Pons (tissue), 1 donor: Measurements from ENCODE around the gene TARP.

Experiments used
- DNase-seq: peaks from one replicate; pipeline ENCODE4 v3.0.0-alpha.2; 2016; ENCODE audit warnings: low spot score

Gene TARP

DNA sequence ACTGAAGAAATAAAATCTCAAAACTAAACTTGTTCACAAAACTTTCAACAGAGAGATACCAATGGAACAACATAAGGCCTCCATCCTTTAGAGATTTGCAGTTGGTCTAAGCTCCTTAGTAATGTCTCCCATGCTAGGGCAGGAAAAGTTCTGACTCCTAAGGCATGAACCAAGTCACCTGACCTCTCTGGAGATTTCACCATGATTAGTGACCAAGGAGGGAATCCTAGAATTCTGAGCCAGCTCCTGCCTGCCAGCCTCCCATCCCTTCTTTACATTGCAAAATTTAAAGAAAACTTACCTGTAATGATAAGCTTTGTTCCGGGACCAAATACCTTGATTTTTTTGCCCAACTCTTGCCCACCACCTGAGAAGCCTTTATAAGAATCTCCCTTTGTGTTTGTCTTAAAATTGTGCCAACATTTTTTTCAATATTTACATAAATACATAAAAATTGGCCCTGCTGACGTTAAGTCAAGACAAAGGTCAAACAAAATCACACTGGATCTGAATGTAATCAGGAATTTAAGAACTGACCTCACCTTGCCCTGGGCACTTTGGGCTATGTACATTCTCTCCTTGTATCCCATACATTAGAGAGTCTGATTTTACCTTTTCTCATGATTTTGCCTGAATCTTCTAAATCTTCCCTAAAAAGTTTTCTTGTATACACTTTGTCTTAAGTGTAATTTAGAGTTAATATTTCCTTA, at the start of gene TARP:
Gene TARP (minus strand): TSS at position 351 of the 710 bp plus-strand sequence.
- DNase-seq: no peak

DNA sequence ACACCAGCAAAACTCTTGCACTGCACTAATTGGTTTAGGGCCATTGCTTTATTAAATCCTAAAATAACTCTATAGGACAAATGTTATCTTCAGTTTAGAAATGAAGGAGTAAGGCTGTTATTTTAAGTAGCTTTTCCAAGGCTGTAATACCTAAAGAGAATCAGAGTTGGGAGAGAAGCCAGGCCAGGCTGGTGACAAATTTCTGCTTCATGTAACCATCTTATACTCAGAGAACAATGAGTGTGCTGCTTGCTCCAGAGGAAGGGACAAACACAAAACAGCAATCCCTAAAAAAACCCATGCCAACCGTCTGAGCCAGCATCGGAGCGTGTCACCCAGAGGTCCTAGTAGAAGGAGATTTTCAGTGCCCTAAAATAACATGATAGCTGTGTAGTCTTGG, 49.7 kb upstream of the TARP start:
- DNase-seq: no peak

DNA sequence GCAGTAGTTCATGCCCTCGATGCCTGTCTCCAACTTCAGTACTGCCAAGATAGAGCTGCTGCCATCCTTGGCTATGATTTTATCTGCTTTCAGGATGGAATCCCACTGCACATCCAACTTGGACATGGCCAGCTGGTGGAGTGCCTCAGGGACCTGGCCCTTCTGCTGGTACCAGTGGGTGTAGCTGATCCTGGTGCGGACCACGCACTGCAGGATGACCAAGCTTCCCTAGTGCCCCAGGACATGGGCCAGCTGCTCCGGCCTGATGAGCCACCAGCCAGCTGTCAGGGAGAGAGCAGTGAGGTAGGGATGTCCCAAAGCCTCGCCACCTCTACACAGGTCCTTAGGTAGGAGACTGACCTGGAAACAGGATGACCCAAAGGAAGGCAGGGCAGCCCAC, 49.0 kb upstream of the TARP start:
- no peak for DNase-seq

DNA sequence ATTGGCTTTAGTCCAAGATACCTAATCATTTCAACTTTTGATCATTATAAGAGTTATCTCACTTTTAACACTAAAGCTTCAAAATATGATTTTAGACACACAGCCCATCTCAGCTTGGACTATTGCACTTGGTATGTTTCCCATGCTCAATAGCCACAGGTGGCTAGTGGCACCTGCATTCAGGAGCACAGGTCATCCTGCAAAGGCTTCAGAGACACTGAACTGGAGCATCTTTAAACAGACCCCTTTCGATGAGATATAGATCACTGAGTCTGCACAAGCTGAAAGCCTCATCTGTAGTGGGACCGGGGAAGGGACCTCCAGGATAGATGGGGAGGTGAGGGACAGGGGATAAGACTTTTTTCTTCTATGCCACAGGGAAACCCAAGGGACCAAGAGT, 48.5 kb upstream of the TARP start:
- DNase-seq: no peak

DNA sequence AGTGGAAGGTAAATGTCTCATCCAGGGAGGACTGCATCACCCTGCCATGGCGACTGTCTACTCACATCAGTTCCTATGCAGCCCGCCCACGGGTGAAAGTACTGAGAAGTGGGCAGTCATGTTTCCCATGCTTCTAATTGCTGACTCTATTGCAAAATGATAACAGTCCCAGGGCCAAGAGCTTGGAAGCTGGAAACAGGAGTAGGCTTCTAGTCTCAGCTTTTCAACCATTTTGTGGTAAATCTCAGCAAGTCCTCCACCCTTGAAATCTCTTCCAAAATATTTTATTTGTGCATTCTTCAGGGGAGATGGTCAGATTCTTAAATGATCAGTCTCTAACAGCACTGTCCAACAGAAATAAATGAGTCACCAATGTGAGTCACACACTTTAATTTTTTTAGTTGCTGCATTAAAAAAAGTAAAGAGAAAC, 48.1 kb upstream of the TARP start:
- DNase-seq: no peak

DNA sequence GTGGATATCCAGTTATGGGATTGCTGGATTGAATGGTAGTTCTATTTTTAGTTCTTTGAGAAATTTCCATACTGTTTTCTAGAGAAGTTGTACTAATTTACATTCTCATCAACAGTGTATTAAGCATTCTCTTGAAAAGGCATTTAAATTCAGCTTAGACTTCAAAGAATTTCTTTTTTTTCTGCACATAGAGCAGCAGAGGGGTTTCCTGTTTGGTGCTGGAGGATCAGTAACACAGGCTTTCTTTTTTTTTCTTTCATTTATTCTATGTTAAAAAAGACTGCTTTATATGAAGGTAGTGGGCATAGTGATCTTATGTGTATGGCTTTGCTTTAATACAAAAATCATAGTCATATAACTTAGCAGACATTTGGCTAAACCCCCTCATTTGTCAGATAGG, 47.6 kb upstream of the TARP start:
- DNase-seq: no peak

DNA sequence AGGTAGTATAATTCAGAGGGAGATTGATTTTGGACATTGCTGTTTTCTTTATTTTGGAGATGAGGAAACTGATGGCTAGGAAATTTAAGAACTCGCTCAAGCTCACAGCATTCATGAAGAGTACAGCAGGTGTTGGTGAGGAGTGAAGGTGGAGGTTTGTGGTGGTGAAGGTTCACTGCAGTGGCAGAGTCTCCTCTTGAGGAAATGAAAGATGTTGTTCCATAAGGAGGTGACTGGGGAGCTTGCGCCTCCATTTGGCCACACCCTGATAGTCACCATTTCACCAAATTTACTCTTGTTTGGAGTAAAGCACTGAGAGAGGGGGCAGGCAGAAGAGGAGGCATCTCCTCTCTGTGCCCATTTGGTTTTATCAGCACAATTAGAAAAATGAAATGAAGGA, 46.4 kb upstream of the TARP start:
- no peak for DNase-seq

DNA sequence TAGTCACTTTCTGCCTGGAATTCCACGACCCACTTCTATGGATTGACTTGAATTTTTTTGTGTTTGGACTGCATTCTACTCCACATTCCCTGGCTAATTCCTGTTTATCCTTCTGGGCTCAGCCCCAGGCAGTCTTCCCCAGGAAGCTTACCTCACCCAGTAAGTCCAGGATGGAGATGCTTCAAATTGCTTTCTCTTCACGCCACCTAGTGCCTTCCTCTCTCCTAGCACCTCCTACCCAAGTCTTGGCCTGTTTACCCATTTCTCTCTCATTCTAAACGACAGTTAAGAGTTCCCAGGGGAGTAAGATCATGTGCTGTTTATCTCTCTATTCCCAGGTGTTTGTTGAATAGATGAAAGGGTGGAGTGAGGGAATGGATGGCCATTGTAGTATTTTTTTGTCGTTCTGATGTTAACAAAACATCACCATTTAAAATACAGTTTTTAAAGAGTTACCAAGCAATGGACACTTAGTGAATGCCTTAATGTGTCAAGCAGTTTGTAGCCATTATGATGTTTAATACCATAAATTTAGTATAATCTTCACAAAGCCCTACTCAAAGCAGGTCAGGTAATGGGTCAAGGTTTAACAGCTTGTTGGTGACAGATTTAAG, 45.5 kb upstream of the TARP start:
- DNase-seq: peak; percentile 90

DNA sequence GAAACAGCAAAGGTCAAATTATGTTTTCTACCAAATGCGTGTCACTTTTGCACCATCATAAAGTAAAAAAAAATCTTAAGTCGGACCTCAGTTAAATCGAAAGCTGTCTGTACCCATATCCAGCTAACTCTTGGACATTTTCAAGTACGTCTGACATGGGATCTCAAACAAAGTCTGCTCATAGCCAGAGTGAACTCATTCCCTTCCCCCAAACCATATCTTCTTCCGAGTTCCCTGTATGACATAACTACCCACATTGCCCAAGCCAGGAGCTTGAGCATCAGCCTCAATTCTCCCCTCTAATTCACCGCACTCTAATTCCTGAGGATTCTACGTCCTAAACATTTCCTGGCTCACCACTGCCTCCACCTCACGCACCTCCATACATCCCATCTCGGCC, 44.8 kb upstream of the TARP start:
- no peak for DNase-seq

DNA sequence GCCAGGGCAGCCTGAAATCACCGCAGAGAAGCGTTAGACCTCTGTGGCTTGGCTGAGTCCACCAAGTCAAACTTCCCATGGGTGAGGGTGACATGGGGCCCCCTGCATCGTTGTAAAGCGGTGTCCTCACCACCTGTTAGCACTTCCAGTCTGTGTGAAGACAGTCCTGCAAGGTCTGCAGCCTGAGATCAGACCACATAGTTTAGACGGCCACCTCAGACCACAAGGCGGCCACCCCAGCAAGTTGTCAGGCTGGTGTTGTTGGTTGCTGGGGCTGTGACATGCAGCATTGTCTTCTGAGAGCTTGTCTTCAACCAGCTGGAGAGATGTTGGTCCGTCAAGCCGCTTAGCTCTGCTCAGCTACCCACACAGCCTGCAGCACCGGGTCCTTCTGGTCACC, 44.1 kb upstream of the TARP start:
- no peak for DNase-seq

DNA sequence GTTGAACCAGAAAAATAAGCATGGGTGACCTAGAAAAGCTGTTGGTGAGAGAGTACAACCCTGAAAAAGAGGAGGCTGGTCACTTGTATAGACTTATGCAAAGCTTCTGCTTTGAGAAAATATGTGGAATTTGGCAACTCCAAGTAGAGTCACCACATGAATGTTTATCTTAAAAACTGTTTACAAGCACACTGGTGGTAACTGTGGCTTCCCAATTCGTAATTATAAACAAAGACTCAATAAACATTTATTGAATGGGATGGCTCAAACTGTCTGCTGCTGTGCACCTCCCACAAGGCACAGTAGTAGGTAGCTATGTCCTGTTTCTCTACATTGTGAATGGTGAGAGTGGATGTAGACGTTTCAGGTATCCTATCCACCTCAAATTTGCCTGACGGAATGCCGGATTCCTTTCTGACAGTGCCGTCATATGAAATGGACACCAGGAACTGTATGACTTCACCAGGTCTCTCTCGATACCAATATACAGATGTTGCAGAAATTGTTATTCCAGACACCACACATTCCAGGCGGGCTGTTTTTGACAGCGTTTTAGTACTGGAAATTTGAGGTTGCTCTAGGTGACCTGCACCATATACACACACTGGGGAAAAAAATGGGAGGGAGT, 43.4 kb upstream of the TARP start:
- no peak for DNase-seq

DNA sequence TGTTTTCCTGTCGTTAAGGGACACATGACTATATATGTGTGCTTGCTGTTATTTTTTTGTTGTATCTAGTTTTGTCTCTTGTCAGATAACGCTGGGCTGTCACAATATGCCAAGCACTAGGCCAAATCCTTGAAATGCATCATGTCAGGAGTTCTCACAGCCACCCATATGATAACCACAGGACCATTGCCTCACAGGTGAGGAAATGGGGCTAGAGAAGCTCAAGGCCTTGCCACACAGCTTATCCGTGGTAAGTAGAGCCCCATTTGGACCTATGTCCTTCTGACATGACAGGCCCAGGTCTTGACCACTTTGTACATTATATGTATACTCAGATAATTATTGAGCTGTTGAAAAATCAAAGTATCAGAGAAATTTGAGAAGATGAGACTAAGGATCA, 42.0 kb upstream of the TARP start:
- DNase-seq: no peak

DNA sequence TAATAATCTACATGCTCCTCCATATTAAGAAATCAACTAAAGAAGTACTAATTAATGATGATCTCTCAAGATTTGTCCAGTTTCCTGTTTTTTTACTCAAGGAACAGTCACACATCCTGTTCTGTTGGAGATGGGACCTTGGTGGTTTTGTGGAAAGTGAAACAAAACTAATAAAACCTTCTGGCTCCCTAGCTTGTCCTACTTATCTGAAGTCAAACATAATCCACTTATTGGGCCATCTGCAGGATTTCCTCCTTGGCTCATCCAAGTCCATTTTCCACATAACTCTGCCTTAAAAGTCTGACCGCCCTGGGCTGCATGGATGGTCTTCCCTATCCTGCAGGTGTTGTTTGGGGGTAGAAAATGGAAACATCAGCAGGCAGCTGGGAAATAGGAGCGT, 39.4 kb upstream of the TARP start:
- DNase-seq: peak; percentile 38

DNA sequence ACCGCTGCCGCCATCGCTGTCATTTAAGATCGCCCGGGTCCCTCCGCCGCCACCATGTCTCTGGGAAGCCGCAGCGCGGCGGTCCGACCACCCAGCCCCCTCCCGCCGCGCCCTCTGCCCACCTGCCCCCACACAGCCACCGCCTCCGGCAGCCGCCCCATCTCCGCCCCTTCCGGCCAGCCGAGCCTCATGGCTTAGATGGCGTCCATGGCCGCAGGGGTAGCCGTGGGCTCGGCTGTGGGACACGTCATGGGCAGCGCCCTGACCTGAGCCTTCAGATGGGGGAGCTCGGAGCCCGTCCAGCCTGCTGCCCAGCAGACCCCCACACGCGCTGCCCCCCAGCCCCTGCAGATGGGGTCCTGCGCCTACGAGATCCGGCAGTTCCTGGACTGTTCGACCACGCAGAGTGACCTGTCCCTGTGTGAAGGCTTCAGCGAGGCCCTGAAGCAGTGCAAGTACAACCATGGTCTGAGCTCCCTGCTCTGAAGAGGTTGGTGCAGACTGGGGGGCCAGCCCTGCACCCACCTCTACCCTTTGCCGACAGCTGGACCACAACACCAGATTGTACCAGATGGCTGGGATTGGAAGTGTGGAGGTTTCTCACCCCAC, 38.0 kb upstream of the TARP start:
- DNase-seq: peak; percentile 38

DNA sequence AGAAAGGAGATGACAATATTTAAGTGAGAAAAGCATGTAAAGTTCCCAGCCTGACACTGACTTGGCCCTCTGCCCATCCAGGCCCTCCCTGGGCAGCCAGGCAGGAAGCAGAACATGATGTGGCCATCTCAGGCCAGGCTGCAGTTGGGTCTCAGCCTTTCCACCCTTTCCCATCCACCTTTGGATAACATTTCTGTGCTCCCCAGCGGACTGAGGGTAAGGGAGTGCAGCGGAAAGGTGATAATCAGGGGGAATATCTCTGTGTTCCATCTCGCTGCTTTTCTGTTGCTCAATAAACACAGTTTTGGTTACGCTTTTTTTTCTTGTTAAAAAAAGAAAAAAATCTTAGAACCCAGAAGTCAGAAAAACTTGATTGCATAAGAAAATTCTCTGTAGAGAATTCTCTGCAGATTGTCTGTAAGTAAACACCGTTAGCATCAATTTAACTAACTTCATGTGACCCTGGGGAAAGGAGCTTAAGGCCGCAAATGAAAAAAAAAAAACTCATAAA, 37.2 kb upstream of the TARP start:
- DNase-seq: peak; percentile 45

DNA sequence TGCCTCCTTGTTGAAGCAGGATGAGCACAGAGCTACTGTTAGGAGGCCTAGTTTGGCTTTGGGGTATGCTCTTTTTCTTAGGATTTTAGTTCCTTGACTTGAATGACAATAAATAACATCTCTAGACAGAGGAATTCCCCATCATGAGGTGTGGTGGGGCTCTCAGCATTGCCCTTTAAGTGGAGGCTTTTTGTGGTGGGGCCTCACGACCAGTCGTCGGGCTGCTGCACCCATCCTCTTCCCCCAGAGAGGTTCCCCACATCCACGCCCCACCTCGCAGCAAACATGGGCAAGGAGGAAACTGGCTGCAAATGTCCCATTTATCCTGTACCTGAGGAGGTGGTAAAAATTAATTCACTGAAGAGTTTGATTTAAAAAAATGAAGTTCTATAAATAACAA, 36.1 kb upstream of the TARP start:
- no peak for DNase-seq

DNA sequence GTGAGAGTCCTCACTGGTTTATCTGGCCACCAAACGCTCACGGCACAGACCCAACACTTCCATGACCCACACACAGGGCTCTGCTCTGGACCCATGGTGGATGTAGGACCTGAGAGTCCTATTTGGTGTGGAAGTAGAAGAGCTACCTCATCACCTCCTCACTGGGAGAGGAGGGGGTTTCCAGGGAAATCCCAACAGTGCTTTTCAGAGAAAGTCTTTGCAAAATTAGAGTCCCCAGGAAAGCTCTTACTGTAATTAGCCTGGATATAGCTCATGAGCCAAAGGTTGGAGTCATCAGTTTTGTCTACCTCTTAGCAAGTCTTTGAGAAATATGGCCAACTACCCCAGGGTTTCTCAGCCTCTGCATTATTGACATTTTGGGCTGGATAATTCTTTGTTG, 34.7 kb upstream of the TARP start:
- DNase-seq: no peak

DNA sequence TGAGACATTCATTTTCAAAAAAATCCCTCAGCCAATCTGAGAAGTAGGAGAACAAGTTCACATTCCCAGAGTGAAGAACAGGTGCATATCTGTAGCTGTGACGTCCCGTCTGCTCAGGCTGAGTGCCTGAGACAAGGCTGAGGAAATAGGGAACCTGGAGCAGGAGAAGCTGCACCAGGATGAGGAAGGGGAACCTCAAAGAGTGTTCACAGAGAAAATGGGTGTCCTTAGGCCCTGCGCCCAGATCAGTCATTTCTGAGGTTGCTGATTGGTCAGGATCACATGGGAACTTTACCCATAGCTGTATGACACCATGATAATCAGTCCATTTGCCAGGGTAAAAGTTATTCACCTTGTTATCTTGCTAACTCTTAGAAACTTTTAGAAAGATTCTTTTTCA, 34.2 kb upstream of the TARP start:
- DNase-seq: no peak

DNA sequence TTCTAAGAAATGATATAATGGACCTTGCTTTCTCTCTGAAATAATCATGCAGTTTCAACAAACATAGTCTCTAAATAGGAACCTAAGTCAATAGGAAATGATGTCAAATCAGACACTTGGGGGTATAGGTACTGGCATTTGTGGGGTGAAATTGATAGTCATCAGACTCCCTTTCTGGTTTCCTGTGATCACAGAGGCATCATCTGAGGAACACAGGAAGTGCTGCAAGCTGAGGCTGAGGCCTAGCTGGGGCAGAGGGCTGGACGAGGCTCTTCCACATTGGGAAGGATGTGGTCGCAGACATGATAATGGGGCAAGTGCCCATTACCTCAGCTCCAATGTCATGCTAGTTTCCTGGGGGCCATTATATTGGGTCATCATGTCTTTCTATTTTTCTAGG, 33.5 kb upstream of the TARP start:
- DNase-seq: no peak

DNA sequence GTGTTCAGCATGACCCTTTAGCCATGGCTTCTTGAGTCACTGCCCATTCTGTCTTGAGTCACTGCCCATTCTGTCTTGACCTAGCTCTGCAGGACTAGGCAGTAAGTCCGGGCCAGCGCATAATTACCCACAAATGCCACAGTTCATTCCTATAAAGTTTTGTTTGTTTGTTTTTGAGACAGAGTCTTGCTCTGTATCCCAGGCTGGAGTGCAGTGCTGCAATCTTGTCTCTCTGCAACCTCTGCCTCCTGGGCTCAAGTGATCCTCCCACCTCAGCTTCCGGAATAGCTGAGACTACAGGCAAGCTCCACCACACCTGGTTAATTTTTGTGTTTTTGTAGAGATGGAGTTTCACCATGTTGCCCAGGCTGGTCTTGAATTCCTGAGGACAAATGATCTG, 32.7 kb upstream of the TARP start:
- DNase-seq: no peak

DNA sequence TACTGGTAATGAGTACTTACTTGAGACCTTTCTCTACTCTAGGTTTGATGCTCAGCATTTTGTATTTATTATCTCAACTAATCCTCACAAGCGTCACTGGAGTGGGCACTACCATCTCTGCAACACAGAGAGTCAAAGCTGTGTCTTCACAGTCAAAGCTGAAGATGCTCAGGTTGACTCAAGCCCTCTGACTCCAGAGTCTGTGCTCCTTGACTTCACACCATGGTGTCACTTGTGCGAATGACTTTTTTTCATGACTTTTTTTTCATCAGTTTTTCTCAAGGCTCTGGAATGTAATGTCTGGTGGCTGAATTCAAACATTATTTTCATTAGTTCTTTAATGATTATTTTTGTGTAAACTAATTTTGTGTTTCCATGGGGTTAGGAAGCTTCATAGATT, 30.4 kb upstream of the TARP start:
- no peak for DNase-seq

DNA sequence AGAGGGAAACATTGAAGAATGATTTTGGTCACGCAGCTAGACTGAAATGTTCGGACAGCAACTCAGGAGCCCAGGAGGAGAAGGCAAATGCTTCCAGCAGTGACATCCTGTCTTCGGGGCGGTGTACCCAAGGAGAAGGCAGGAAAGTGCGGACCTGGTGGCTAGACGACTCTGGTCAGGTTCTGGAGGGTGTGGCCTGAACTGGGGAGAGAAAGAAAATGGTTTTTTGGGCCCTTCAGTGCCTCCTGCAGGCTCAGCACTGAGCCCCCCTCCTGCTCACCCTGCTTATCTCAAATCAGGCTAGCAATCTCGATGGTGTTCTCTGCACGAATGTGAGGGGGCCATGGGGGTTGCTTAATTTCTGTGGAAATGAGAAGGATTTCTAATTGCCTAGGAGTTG, 26.7 kb upstream of the TARP start:
- DNase-seq: no peak
